Heart left ventricle (tissue), 16 donors: Measurements from ENCODE around the gene KSR2. TPM values are rescaled to one million over a fixed set of nuclear protein-coding genes. Genes with fewer than 3 reads are reported as not detected.

Source experiments
- ATAC-seq, 4 donors: fragments of 200-7000 bp; cut with Tn5 transposase; one replicate each; pipeline ENCODE4 v1.9.1; 2020 to 2022; ENCODE audit warnings: moderate library complexity in 4 of 4, mild to moderate bottlenecking in 3 of 4, moderate number of reproducible peaks in 1 of 4
- DNase-seq, 5 donors: peaks; one replicate each; pipeline ENCODE4 v3.0.0-alpha.2; 2020
- H3K27ac ChIP-seq, 12 donors: fragments of 200-600 bp; sonication (generic) in 4 of 12; one replicate each; pipeline versions ENCODE4 v1.5.0 to v1.8.0; 2016 to 2022; ENCODE audit warnings: mild to moderate bottlenecking in 2 of 12
- H3K27me3 ChIP-seq, 9 donors: fragments of 200-600 bp; sonication (generic) in 2 of 9; one replicate each; pipeline versions ENCODE4 v1.5.1 to v1.8.0; 2016 to 2022; ENCODE audit warnings: mild to moderate bottlenecking in 3 of 9
- H3K36me3 ChIP-seq, 9 donors: fragments of 200-600 bp; sonication (generic) in 2 of 9; one replicate each; pipeline versions ENCODE4 v1.5.0 to v1.8.0; 2018 to 2022; ENCODE audit warnings: mild to moderate bottlenecking in 2 of 9
- H3K4me1 ChIP-seq, 12 donors: fragments of 200-600 bp; sonication (generic) in 4 of 12; one replicate each; pipeline versions ENCODE4 v1.5.0 to v1.8.0; 2016 to 2022; ENCODE audit warnings: mild to moderate bottlenecking in 3 of 12
- H3K4me3 ChIP-seq, 12 donors: fragments of 200-600 bp; sonication (generic) in 4 of 12; one replicate each; pipeline versions ENCODE4 v1.5.0 to v1.8.0; 2017 to 2022; ENCODE audit warnings: mild to moderate bottlenecking in 9 of 12, moderate library complexity in 4 of 12
- H3K9me3 ChIP-seq, 12 donors: fragments of 200-600 bp; sonication (generic) in 4 of 12; one replicate each; pipeline versions ENCODE4 v1.5.0 to v1.8.0; 2016 to 2022; ENCODE audit warnings: mild to moderate bottlenecking in 1 of 12
- CTCF ChIP-seq, 12 donors: fragments of 200-600 bp; sonication (generic) in 4 of 12; IDR thresholded peaks; one replicate each; pipeline versions ENCODE4 v1.5.0 to v1.8.0; 2018 to 2022; ENCODE audit warnings: antibody characterized with exemption in 12 of 12, mild to moderate bottlenecking in 5 of 12
- POLR2A ChIP-seq, 2 donors: fragments of 450-650 bp; IDR thresholded peaks; one replicate each; pipeline ENCODE4 v1.6.1; 2017; ENCODE audit warnings: antibody characterized with exemption in 2 of 2, mild to moderate bottlenecking in 2 of 2, moderate library complexity in 2 of 2
- WGBS, 4 donors: extraction: QIAGEN DNeasy Blood & Tissue Kit in 2 of 4; methylation state at CpG; one replicate each; pipeline versions ENCODE4 v1.1.5 to v1.1.7; 2013 to 2018; 5-methylcytosine and 5-hydroxymethylcytosine counted together
- intact Hi-C, 10 donors: fragments of 100-400 bp; cut with DNase I; formaldehyde crosslinking; loops; one replicate each; pipeline versions ENCODE4 v1.11.1 to v1.14.2; 2022
- polyA plus RNA-seq, 2 donors: library from polyadenylated mRNA; stranded (reverse); fragments of 200-250 nt; gene quantifications; one replicate each; pipeline ENCODE4 v1.2.3, GENCODE V29; 2013
- total RNA-seq, 9 donors: library from RNA; depleted of rRNA in 2 of 9; stranded (reverse); fragments of >200 nt in 2 of 9; fragmentation: NEBNext Ultra II Directional in 3 of 9; extraction: Animal tissue kit (Norgen Biotek cat#: 25700) in 3 of 9; gene quantifications; one replicate each; pipeline versions ENCODE4 v1.1.0 to v1.2.4, GENCODE V29; 2016 to 2023
- donor health status: ischemic (EF 13 %, LVEDD 7.1; RV severe dilation, severe dysfunction).
- donor health status: healthy with polysubstance abuse.
- donor health status: DM: no; HTN: yes; CAD: no.
- donor health status: DM: no; HTN: no; CAD: no.
- donor health status: ischemic (EF 25% LVEDD 6.9; RV normal size, moderate dysfunction).
- donor health status: ischemic (EF 25% LVEDD 5.7; RV mildly dilated, moderate dysfunction).
- donor health status: healthy.
- donor health status: DM: yes; HTN: yes; CAD: no.
- donor health status: ischemic (EF 35%, LVEDD 5.7; RV mildly dilated, moderate dysfunction).
- donor health status: nonischemic (EF 11% LVEDD 7.7; RV severe dilation, severe dysfunction).
- donor health status: DM: yes; HTN: yes; CAD: no.
- donor health status: PGD.
- donor health status: ischemic (EF 29% LVEDD 5.4; RV normal size, mild dysfunction).
- donor health status: nonischemic (EF 23%, LVEDD 6.1; RV moderate dilation, normal function).

The KSR2 gene
- total and polyA plus RNA-seq, 11 donors = under 0.01 to 0.02 (median 0.02) TPM; not detected in 8

DNA sequence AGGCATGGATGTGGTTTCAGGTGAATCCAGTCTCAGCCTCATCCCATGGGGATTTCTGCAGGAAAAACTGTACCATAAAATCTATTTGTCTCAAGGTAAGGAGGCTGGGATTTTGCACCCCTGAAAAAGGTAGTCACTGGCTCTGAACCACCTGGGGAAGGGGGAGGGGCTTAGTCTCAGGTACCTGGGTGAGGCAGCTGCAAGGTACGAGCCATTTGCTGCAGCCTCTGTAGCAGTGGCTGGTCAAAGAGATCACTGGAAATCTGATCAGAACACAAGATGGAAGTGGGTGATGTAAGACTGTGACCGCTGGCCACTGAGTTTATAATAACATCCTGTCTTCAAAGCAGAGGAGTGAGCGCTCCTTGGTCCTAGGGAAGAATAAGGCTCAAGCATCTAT lies 397.5 kb downstream of the KSR2 start:
- intact Hi-C loops = no loop called here
- Histone ChIP-seq H3K4me1 (no peaks in the 10 kb centered on the region), H3K36me3 (no peaks in the 10 kb centered on the region), H3K9me3 (no peaks in the 10 kb centered on the region), H3K27me3 (peaks cover 0 to 31% (median 0%) of the 10 kb centered on the region in 9 donors), H3K4me3 (no peak overlapping the region), H3K27ac (no peak overlapping the region)
- WGBS, 4 donors = 53 to 74% (median 66%) methylated on average over 3 of the region's 3 CpGs
- ATAC-seq (no peak), DNase-seq (no peak)
- TF ChIP-seq CTCF (IDR thresholded peaks at IDR 0.05) (no peak), POLR2A (IDR thresholded peaks at IDR 0.05) (no peak)

DNA sequence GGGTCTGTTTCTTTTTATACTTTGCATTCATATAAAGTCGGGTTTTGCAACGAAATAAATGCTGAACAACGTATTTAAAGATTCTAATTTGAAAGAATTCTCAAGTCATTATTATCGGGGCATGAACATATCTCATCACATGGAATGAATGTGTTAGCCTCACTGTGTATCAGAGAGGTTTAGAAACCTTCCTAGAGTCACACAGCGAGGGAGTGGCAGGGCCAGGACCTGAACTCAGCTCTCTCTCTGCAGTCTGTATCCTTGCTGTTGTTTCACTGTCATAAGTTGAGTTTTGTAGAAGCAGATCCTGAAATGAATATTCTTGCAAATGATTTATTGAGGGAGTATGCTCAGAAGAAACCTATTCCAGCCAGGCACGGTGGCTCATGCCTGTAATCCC lies 398.2 kb downstream of the KSR2 start:
- no peak for TF ChIP-seq POLR2A (IDR thresholded peaks at IDR 0.05)
- TF ChIP-seq CTCF (IDR thresholded peaks at IDR 0.05) = no peak
- Histone ChIP-seq H3K36me3 (no peaks in the 10 kb centered on the region), H3K4me3 (no peak overlapping the region), H3K27ac (no peak overlapping the region), H3K27me3 (peaks cover 0 to 38% (median 0%) of the 10 kb centered on the region in 9 donors), H3K9me3 (no peaks in the 10 kb centered on the region), H3K4me1 (no peaks in the 10 kb centered on the region)
- intact Hi-C loops = no loop called here
- 84 to 91% (median 88%) methylated on average over 6 of the region's 6 CpGs for WGBS, 4 donors
- ATAC-seq (no peak), DNase-seq (no peak)

GRCh38 chr12:117567644-117568216 lies 401.1 kb downstream of the KSR2 start:
- ATAC-seq (no peak), DNase-seq (no peak)
- no peaks in the 10 kb centered on the region for H3K9me3 ChIP-seq
- no peak overlapping the region for H3K4me3 ChIP-seq
- intact Hi-C loops = no loop called here
- 73 to 82% (median 77%) methylated on average over 9 of the region's 9 CpGs for WGBS, 4 donors
- no peak overlapping the region for H3K27ac ChIP-seq
- peaks cover 0 to 53% (median 0%) of the 10 kb centered on the region in 9 donors for H3K27me3 ChIP-seq
- no peak for TF ChIP-seq POLR2A (IDR thresholded peaks at IDR 0.05)
- no peak for TF ChIP-seq CTCF (IDR thresholded peaks at IDR 0.05)
- no peaks in the 10 kb centered on the region for H3K4me1 ChIP-seq
- no peaks in the 10 kb centered on the region for H3K36me3 ChIP-seq

GRCh38 chr12:117564881-117565280 lies 403.9 kb downstream of the KSR2 start:
- 43 to 54% (median 50%) methylated on average over 9 of the region's 9 CpGs for WGBS, 4 donors
- Histone ChIP-seq H3K27ac (no peak overlapping the region), H3K9me3 (no peaks in the 10 kb centered on the region), H3K4me1 (no peaks in the 10 kb centered on the region), H3K4me3 (no peak overlapping the region), H3K27me3 (peaks cover 0 to 42% (median 0%) of the 10 kb centered on the region in 9 donors), H3K36me3 (no peaks in the 10 kb centered on the region)
- DNase-seq (no peak), ATAC-seq (no peak)
- intact Hi-C loops = no loop called here
- TF ChIP-seq CTCF (IDR thresholded peaks at IDR 0.05) (no peak), POLR2A (IDR thresholded peaks at IDR 0.05) (no peak)
